Measurements from ENCODE around the gene MKNK2. TPM values are rescaled to one million over a fixed set of nuclear protein-coding genes. Genes with fewer than 3 reads are reported as not detected.

The MKNK2 gene
- polyA plus RNA-seq, 3 donors, result 16.9 to 333 (median 21.8) TPM

GRCh38 chr19:2016041-2016807, 34.8 kb downstream of the MKNK2 start:
- TF ChIP-seq CTCF (IDR thresholded peaks at IDR 0.05), result no peak
- peak overlapping the region in 1 of 3 experiments; percentile 55 for H3K4me3 ChIP-seq (replicated peaks in 1 of 3; ENCODE audit: low read depth in 2 of 3, low read length in 3 of 3)
- no peak overlapping the region for H3K9ac ChIP-seq (ENCODE audit: insufficient read depth, low read length, poor library complexity, severe bottlenecking)
- peaks cover 10% of the 10 kb centered on the region for H4K20me1 ChIP-seq (ENCODE audit: insufficient read depth, low read length)
- peaks cover 4 to 17% of the 10 kb centered on the region in 2 donors for H3K36me3 Mint-ChIP-seq
- intact Hi-C loops (cut with micrococcal nuclease), result loop anchor here in 1 of 2 donors (5.0 kb wide), 1 partner anchor 51 kb away; no protein-coding TSS in a partner anchor
- H3K27me3 ChIP-seq (ENCODE audit: control insufficient read depth in 2 of 2, insufficient read depth in 2 of 2, low read length in 2 of 2), result no peaks in the 10 kb centered on the region
- peak overlapping the region in 2 of 7 donors; percentile 66 to 76 for H3K27ac Mint-ChIP-seq
- H3K27ac ChIP-seq (ENCODE audit: low read depth in 1 of 2, low read length in 2 of 2), result no peak overlapping the region
- no peaks in the 10 kb centered on the region for H3K9me3 ChIP-seq (replicated peaks in 1 of 2; ENCODE audit: control insufficient read depth in 1 of 2, insufficient read depth in 1 of 2, low read length in 2 of 2)
- H3K4me1 ChIP-seq (ENCODE audit: control insufficient read depth in 1 of 2, insufficient read depth in 2 of 2, low read length in 2 of 2), result peaks cover 15 to 22% of the 10 kb centered on the region in 2 donors
- WGBS (ENCODE audit: insufficient coverage), result 69% methylated on average over 15 of the region's 23 CpGs
- no peak overlapping the region for H2AFZ ChIP-seq (ENCODE audit: insufficient read depth, low read depth, low read length, poor library complexity, severe bottlenecking)
- DNase-seq, result peak; percentile 12 to 46 (median 36)
- peak overlapping the region; percentile 28 for H3K4me2 ChIP-seq (replicated peaks; ENCODE audit: extremely low read depth, low read length, poor library complexity, severe bottlenecking)
- H3K36me3 ChIP-seq (replicated peaks in 1 of 2; ENCODE audit: control insufficient read depth in 1 of 2, insufficient read depth in 2 of 2, low read length in 2 of 2), result peaks cover 0 to 3% of the 10 kb centered on the region in 2 donors
- H3K27me3 Mint-ChIP-seq (ENCODE audit: low read depth in 3 of 3), result peaks cover 0 to 3% (median 0%) of the 10 kb centered on the region in 3 donors
- peaks cover 0 to 3% (median 0%) of the 10 kb centered on the region in 7 donors for H3K9me3 Mint-ChIP-seq
- peak overlapping the region; percentile 46 to 48 for H3K4me3 Mint-ChIP-seq
- H3K4me1 Mint-ChIP-seq, result peaks cover 18% of the 10 kb centered on the region
- peaks cover 26% of the 10 kb centered on the region for H3K79me2 ChIP-seq (ENCODE audit: insufficient read depth, low read length)

- Histone ChIP-seq H4K20me1 (ENCODE audit: insufficient read depth, low read length) (peaks cover 16% of the 10 kb centered on the region), H3K79me2 (ENCODE audit: insufficient read depth, low read length) (peaks cover 32% of the 10 kb centered on the region), H3K27ac (ENCODE audit: low read depth in 1 of 2, low read length in 2 of 2) (no peak within 1 kb of the TSS), H3K9ac (ENCODE audit: insufficient read depth, low read length, poor library complexity, severe bottlenecking) (peak within 1 kb of the TSS; percentile 36), H3K9me3 (replicated peaks in 1 of 2; ENCODE audit: control insufficient read depth in 1 of 2, insufficient read depth in 1 of 2, low read length in 2 of 2) (no peaks in the 10 kb centered on the region), H3K36me3 (replicated peaks in 1 of 2; ENCODE audit: control insufficient read depth in 1 of 2, insufficient read depth in 2 of 2, low read length in 2 of 2) (peaks cover 0 to 3% of the 10 kb centered on the region in 2 donors), H2AFZ (ENCODE audit: insufficient read depth, low read depth, low read length, poor library complexity, severe bottlenecking) (peak within 1 kb of the TSS; percentile 46), H3K27me3 (ENCODE audit: control insufficient read depth in 2 of 2, insufficient read depth in 2 of 2, low read length in 2 of 2) (no peaks in the 10 kb centered on the region), H3K4me1 (ENCODE audit: control insufficient read depth in 1 of 2, insufficient read depth in 2 of 2, low read length in 2 of 2) (peaks cover 15 to 22% of the 10 kb centered on the region in 2 donors), H3K4me3 (replicated peaks in 1 of 3; ENCODE audit: low read depth in 2 of 3, low read length in 3 of 3) (peak within 1 kb of the TSS; percentile 21 to 68 (median 24)), H3K4me2 (replicated peaks; ENCODE audit: extremely low read depth, low read length, poor library complexity, severe bottlenecking) (peak within 1 kb of the TSS; percentile 75)
- TF ChIP-seq CTCF (IDR thresholded peaks at IDR 0.05), result no peak
- peaks cover 4 to 21% of the 10 kb centered on the region in 2 donors for H3K36me3 Mint-ChIP-seq
- H3K27me3 Mint-ChIP-seq (ENCODE audit: low read depth in 3 of 3), result peaks cover 0 to 3% (median 0%) of the 10 kb centered on the region in 3 donors
- intact Hi-C loops (cut with micrococcal nuclease), result loop anchor here in 1 of 2 donors (5.0 kb wide), 1 partner anchor 52 kb away; no protein-coding TSS in a partner anchor
- peak in 1 of 3 donors; percentile 28 for DNase-seq
- peaks cover 0 to 3% (median 0%) of the 10 kb centered on the region in 7 donors for H3K9me3 Mint-ChIP-seq
- peaks cover 23% of the 10 kb centered on the region for H3K4me1 Mint-ChIP-seq
- H3K27ac Mint-ChIP-seq, result peak within 1 kb of the TSS in 2 of 7 donors; percentile 66 to 76
- WGBS (ENCODE audit: insufficient coverage), result no CpG with 5 or more reads among the region's 20 CpGs
- peak within 1 kb of the TSS; percentile 59 to 68 for H3K4me3 Mint-ChIP-seq
Measured at GRCh38 chr19:2015608-2015950, 35.5 kb downstream of the MKNK2 start, which contains the start of gene BTBD2. TSS of gene BTBD2 (minus strand) at chr19:2015714. CDS start at chr19:2015703, 11 bp downstream.

Measured in CD14-positive monocyte (primary cell).